GM19463 (cell line): ENCODE measurements around the gene HOXA1.
"Not testable (repeated sequence)": the region's sequence is repeated elsewhere in the genome, so short reads cannot be mapped to it uniquely, and the experiment has no call there.

Source experiments
- ATAC-seq: cut with Tn5 transposase; IDR thresholded peaks from one replicate; pipeline ENCODE4 v1.9.1; 2021; ENCODE audit warnings: mild to moderate bottlenecking, moderate library complexity; ENCODE audit not compliant: unreplicated experiment

The HOXA1 gene

GRCh38 chr7:27053153-27053552 is 42.6 kb downstream of the HOXA1 start:
- no peak for ATAC-seq

DNA sequence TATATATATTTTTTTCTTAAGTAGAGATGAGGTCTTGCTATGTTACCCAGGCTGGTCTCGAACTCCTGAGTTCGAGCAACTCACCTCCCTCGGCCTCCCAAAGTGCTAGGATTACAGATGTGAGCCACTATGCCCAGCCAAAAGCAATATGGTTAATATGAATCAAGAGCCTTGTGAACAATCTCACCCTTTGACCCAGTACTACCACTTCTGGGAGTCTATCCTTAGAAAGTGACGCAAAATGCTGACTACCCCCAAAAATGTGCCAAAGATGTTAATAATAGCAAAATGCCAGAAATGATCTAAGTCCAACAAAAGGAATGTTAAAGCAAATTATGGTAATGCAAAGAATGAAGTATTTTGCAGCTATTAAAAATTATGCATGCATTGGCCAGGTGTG is 44.3 kb downstream of the HOXA1 start:
- no peak for ATAC-seq

- no peak for ATAC-seq
Measured at GRCh38 chr7:27048438-27048837, 47.4 kb downstream of the HOXA1 start.

DNA sequence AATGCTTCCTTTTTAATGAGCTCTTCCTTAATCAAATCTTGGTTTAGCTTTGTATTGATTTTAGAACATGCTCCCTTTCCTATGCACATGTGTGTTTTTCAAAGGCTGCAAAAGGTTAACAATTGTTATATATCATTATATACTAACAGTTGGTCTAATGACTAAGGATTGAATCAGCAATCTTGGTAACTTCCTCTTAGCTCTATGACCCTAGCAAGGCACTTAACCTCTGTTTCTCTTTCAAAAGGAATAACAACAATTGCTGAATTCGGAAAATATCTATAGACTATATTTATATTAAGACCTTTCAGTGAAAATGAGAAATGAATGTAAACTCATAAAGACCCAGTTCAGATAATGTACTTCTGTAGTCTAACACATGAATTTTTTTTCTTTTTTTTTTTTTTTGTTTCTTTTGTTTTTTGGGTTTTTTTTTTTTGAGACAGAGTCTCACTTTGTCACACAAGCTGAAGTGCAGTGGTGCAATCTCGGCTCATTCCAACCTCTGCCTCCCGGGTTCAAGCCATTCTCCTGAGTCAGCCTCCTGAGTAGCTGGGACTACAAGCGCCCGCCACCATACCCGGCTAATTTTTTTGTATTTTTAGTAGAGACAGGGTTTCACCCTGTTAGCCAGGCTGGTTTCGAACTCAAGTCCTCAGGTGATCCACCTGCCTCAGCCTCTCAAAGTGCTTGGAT is 48.8 kb downstream of the HOXA1 start:
- no peak for ATAC-seq

DNA sequence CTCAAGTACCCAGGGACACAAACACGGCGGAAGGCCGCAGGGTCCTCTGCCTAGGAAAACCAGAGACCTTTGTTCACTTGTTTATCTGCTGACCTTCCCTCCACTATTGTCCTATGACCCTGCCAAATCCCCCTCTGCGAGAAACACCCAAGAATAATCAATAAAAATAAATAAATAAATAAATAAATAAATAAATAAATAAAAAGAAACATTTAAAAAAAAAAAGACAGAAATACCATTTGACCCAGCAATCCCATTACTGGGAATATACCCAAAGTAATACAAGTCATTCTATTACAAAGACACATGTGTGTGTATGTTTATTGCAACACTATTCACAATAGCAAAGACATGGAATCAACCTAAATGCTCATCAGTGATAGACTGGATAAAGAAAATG is 49.8 kb downstream of the HOXA1 start:
- not testable (repeated sequence) for ATAC-seq

- ATAC-seq = not testable (repeated sequence)
Measured at GRCh38 chr7:27045066-27045465, 50.7 kb downstream of the HOXA1 start.
